HepG2 (cell line): ENCODE measurements around the gene CARMIL3.

Experiments
- AGO1 ChIP-seq: fragments of 200-400 bp; formaldehyde crosslinking; IDR thresholded peaks from 2 replicates; pipeline ENCODE4 v1.6.1; 2017; ENCODE audit warnings: mild to moderate bottlenecking, low read depth, low read length, moderate library complexity; ENCODE audit not compliant: poor library complexity, severe bottlenecking
- HDAC2 ChIP-seq: sonication (generic); formaldehyde crosslinking; IDR thresholded peaks from 2 replicates; pipeline ENCODE4 v1.4.0; 2020; ENCODE audit warnings: missing genetic modification reagents
- NFE2 ChIP-seq: sonication (generic); formaldehyde crosslinking; IDR thresholded peaks from 2 replicates; pipeline ENCODE4 v1.4.0; 2020; ENCODE audit warnings: missing genetic modification reagents
- PTBP1 ChIP-seq: fragments of 200-400 bp; formaldehyde crosslinking; IDR thresholded peaks from 2 replicates; pipeline ENCODE4 v1.6.1; 2018; ENCODE audit warnings: low read length, low read depth; ENCODE audit not compliant: poor library complexity, severe bottlenecking
- SP4 ChIP-seq: sonication (generic); formaldehyde crosslinking; IDR thresholded peaks from 2 replicates; pipeline ENCODE4 v1.8.1; 2023; ENCODE audit warnings: mild to moderate bottlenecking, missing genetic modification reagents
- ZNF138 ChIP-seq: sonication (generic); formaldehyde crosslinking; IDR thresholded peaks from 2 replicates; pipeline ENCODE4 v1.5.0; 2020; ENCODE audit warnings: mild to moderate bottlenecking, low read depth, missing genetic modification reagents
- ZNF17 ChIP-seq: sonication (generic); formaldehyde crosslinking; IDR thresholded peaks from 2 replicates; pipeline ENCODE4 v1.5.0; 2020; ENCODE audit warnings: mild to moderate bottlenecking, missing genetic modification reagents
- TF ChIP-seq, protein P1 (sequence below): sonication (generic); formaldehyde crosslinking; IDR thresholded peaks from 2 replicates; pipeline ENCODE4 v1.4.0; 2020; ENCODE audit warnings: mild to moderate bottlenecking, missing genetic modification reagents
- TF ChIP-seq, protein P2 (sequence below): sonication (generic); formaldehyde crosslinking; IDR thresholded peaks from 2 replicates; pipeline ENCODE4 v1.5.0; 2020; ENCODE audit warnings: mild to moderate bottlenecking, missing genetic modification reagents, moderate library complexity
- TF ChIP-seq, protein P3 (sequence below): sonication (generic); formaldehyde crosslinking; IDR thresholded peaks from 2 replicates; pipeline ENCODE4 v1.4.0; 2020; ENCODE audit warnings: missing genetic modification reagents

DNA sequence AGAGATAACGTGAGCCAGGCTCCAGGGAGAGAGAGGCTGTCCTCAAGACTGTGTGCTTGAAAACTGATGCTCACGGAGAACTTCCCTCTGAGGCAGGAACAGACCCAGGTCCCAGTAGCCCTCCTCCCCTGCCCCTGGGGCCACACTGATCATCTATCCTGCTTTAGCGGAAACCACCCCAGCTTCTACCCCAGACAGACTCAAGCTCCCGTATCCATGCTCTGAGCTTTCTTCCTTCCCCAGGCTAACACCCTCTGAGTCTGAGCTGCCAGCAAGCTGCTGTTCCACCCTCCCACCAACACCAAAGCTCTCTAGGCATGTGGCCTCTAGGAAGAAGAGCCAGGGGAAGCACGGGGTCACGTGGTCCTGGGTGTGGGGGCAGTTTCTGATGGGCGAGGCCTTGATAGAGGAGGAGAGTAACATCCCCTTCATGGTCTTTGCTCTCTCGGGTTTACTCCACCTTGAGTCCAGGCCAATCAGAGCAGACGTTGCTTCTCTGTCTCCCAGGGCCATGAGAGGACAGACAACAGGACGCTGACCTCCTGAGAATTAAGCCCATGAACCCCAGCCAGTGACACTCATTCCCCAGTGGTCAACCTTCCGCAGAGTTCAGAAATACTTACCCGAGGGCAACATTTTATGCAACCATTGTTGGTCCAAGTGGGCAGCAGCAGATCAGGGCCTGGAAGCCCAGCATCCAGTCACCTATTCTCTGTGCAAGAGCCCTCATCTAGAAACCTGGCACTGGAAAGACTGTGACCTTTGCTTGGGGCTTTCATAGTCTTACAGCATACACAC lies 43.7 kb downstream of the CARMIL3 start:
- TF ChIP-seq HDAC2 (CRISPR knock-in tag) (peak; percentile 98), ZNF17 (CRISPR knock-in tag) (no peak), SP4 (CRISPR knock-in tag) (no peak), ZNF138 (CRISPR knock-in tag) (no peak; the same call in none of the 2 replicates), AGO1 (no peak), NFE2 (CRISPR knock-in tag) (no peak), PTBP1 (no peak)
- TF ChIP-seq, protein P1, sequence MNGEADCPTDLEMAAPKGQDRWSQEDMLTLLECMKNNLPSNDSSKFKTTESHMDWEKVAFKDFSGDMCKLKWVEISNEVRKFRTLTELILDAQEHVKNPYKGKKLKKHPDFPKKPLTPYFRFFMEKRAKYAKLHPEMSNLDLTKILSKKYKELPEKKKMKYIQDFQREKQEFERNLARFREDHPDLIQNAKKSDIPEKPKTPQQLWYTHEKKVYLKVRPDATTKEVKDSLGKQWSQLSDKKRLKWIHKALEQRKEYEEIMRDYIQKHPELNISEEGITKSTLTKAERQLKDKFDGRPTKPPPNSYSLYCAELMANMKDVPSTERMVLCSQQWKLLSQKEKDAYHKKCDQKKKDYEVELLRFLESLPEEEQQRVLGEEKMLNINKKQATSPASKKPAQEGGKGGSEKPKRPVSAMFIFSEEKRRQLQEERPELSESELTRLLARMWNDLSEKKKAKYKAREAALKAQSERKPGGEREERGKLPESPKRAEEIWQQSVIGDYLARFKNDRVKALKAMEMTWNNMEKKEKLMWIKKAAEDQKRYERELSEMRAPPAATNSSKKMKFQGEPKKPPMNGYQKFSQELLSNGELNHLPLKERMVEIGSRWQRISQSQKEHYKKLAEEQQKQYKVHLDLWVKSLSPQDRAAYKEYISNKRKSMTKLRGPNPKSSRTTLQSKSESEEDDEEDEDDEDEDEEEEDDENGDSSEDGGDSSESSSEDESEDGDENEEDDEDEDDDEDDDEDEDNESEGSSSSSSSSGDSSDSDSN (CRISPR knock-in tag): peak; percentile 94
- TF ChIP-seq, protein P2, sequence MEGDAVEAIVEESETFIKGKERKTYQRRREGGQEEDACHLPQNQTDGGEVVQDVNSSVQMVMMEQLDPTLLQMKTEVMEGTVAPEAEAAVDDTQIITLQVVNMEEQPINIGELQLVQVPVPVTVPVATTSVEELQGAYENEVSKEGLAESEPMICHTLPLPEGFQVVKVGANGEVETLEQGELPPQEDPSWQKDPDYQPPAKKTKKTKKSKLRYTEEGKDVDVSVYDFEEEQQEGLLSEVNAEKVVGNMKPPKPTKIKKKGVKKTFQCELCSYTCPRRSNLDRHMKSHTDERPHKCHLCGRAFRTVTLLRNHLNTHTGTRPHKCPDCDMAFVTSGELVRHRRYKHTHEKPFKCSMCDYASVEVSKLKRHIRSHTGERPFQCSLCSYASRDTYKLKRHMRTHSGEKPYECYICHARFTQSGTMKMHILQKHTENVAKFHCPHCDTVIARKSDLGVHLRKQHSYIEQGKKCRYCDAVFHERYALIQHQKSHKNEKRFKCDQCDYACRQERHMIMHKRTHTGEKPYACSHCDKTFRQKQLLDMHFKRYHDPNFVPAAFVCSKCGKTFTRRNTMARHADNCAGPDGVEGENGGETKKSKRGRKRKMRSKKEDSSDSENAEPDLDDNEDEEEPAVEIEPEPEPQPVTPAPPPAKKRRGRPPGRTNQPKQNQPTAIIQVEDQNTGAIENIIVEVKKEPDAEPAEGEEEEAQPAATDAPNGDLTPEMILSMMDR (CRISPR knock-in tag): peak; percentile 49
- TF ChIP-seq, protein P3, sequence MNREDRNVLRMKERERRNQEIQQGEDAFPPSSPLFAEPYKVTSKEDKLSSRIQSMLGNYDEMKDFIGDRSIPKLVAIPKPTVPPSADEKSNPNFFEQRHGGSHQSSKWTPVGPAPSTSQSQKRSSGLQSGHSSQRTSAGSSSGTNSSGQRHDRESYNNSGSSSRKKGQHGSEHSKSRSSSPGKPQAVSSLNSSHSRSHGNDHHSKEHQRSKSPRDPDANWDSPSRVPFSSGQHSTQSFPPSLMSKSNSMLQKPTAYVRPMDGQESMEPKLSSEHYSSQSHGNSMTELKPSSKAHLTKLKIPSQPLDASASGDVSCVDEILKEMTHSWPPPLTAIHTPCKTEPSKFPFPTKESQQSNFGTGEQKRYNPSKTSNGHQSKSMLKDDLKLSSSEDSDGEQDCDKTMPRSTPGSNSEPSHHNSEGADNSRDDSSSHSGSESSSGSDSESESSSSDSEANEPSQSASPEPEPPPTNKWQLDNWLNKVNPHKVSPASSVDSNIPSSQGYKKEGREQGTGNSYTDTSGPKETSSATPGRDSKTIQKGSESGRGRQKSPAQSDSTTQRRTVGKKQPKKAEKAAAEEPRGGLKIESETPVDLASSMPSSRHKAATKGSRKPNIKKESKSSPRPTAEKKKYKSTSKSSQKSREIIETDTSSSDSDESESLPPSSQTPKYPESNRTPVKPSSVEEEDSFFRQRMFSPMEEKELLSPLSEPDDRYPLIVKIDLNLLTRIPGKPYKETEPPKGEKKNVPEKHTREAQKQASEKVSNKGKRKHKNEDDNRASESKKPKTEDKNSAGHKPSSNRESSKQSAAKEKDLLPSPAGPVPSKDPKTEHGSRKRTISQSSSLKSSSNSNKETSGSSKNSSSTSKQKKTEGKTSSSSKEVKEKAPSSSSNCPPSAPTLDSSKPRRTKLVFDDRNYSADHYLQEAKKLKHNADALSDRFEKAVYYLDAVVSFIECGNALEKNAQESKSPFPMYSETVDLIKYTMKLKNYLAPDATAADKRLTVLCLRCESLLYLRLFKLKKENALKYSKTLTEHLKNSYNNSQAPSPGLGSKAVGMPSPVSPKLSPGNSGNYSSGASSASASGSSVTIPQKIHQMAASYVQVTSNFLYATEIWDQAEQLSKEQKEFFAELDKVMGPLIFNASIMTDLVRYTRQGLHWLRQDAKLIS: peak; percentile 99
